GM21447 (cell line): ENCODE results near the gene LZTS2.

Source experiments
- ATAC-seq: cut with Tn5 transposase; IDR thresholded peaks from one replicate; pipeline ENCODE4 v1.9.1; 2021; ENCODE audit not compliant: unreplicated experiment

The LZTS2 gene

DNA sequence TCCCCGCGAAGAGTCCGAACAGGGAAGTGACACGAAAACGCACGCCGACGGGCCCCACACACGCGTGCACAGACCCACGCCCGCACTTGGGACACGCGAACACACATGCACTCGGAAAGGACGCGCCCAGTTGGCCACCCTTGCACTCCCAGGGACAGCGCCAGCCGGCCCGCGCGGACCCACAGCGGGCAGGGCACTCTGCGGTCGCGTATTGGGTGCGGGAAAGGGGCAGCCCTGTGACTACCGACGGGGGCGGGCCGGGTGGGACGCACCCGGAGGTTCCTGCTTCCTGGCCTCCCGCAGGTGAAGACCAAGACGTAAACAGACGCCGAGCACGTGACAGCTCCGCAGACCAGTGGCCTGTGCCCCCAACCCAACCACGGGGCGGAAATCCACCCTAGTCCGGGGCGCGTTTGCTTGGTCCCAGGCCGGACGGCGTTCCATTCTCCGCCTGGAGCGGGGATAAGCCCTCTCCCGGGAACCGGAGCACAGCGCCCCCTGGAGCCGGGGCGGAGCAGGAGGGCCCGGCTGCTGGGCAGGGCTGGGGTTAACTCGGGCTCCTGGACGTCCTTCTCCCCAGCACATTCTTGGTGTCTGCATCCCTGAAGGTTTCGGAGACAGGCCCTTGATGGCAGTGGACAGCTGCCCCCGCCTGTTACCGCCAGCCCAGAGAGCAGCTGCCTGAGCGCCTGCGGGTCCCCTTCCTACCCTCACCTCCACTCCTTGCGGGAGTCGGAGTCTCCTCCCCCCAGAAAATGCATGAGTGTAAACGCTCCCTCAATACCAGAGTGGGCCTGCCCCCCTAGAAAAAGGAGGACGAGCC, 2.0 kb upstream of the LZTS2 start:
- peak; percentile 32 for ATAC-seq

DNA sequence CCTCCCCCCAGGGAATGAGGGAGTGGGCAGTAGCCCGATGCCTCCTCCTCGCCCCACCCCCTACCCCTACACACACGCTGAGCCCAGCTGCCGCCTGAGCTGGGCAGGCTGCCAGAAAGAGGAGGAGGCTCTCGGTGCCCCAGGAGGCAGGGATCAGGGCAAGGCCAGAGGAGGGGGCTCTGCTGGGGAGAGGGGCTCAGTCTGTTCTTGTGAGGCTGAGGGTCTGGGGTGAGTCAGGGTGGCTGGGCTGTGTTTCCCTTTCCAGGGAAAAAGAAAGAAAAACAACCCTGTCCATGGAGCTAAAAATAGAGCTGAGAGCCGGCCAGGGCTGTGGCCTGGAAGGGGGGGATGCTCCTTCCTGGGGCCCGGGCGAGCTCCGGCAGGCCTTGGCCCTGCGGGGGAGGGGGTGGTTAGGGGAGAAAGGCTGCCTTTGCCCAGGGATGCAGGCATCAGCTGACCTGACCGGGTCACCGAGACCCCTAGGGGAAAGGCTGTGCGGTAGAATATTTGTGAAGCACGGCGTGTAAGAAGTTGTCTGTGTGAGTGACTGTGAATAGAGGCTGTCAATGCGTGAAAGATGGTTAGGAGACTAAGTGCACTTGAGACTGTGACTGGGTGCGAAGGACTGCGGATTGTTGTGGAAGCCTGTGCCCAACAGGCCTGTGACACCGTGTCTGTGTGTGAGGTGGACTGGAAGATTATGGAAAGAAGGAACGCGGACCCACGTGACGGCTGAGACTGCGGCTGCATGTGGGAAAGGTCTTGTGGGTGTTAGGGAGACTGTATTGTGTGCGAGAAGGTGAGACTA, 1.2 kb upstream of the LZTS2 start:
- ATAC-seq, result peak; percentile 36

DNA sequence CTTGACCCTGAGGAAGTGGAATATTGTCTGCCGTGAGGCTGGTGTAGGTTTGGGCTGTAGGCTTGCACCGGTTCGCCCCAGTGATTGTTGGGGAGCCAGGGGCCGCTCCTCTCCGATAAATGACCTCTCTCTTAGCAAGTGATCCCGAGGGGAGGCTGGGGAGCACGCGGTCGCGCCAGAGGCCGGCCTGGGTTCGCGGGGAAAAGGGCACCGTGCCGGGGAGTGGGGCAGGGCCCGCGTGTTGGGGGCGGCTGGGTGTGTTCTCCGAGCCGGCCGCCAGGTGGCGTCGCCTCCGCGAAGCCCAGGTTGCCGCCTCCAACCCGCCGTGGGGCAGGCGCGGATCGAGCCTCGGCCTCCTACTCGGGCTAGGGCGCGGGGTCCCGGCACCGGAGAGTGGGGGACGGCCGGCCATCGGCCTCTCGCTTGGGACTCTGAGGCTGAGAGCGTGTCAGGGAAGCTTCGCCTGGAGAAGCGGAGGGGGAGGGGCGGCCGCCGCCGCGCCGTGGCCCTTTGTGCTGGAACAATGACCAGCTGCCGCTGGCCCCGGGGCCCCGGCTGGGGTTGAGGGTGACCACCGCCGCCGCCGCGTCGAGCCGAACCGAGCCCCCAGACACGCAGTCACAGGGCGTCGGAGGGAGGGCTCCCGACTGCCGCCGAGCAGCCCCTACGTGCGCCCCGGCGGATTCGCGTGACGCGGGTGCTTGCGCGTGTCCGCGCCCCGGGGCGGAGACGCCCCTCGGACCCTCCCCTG, 442 bp upstream of the LZTS2 start:
- ATAC-seq, result peak; percentile 41

DNA sequence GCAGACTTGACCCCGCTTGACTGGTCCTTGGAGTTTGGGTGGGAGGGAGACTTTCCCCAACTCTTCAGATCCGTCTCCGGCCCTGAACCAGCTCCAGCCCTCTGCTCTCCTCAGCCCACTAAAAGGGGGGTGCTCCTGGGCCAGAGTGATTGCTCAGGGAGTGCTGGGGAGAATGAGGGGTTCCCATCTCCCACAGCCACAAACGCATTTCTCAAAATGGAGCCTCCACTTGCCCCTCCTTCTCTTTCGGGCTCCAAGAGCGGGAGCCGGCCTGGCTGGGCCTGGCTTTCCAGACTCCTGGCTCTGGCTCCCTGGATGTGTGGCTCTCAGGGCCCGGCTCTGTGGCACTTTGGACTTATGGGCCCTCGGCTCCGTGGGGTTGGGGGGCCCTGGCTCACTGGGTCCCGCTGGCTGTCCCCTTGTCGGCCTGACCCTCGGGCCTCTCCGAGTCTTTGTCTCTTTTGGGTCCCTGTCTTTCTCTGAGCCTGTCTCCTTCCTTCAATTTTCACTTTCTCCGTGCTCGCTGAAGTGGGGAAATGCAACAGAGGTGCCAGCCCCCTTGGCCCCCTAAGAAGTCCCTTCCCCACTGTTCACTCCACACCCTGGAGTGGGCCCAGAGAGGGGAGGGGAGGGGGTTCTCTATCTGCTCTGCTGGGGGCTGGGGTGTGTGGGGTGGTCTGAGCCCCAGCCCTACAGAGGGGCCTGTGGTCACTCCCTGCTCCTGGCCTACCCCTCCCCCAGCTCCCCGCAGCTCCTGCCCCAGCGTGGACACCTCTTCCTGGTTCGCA, 713 bp downstream of the LZTS2 start:
- ATAC-seq, result no peak

DNA sequence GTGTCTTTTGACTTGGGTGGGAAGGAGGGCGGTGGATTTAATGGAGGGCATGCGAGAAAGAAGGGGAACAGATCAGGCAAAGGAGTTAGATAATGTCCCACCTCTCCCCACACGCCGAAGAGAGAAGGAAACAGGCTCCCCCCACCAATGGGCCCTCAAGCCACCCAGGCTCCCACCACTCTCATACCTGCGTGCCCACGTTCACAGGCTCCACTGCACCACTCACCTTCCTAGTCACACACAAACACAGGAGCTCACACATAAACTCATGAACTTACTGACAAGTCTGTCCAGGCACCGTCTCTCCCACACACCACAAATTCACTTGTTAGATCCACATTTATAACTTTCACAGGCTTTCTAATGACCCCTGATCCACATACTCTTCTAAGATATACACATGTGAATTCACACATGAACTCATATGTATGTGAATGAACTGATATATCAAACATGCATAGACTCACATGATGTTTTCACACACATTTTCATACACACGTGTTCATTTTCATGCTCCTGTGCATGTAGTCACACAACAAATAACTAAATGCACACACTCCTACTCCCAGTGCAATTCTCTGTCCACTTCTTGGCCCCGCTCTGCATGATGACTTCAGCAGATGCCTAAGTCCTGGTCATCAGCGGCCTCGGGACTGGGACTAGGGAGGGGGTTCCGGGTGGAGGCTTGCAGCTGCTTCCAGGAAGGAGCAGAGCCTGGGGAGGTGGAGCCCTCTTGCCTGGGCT, 1.5 kb downstream of the LZTS2 start:
- no peak for ATAC-seq

DNA sequence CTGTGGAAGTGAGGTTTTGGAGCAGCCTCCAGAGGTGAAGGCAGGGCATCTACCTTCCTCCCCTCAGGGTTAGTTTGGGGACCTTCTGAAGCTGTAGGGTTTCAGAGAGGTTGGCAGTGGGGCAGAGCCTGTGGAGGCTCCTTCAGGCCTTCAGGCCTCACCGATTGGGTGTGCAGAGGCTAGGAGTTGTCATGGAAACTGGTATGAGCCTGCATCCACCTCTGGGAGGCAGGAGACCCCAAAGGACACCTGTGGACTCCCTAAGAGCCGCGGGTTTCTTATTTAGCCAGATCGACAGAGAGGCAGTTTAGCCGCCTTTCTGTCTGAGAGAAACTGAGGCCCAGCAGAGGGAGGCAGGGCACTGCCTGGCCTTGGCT, 2.0 kb downstream of the LZTS2 start:
- no peak for ATAC-seq

DNA sequence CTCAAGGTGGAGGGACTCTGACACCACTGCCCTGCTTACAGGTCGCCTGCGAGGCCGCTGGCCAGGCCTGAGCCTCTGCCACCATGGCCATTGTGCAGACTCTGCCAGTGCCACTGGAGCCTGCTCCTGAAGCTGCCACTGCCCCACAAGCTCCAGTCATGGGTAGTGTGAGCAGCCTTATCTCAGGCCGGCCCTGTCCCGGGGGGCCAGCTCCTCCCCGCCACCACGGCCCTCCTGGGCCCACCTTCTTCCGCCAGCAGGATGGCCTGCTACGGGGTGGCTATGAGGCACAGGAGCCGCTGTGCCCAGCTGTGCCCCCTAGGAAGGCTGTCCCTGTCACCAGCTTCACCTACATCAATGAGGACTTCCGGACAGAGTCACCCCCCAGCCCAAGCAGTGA, 2.8 kb downstream of the LZTS2 start:
- ATAC-seq, result no peak

DNA sequence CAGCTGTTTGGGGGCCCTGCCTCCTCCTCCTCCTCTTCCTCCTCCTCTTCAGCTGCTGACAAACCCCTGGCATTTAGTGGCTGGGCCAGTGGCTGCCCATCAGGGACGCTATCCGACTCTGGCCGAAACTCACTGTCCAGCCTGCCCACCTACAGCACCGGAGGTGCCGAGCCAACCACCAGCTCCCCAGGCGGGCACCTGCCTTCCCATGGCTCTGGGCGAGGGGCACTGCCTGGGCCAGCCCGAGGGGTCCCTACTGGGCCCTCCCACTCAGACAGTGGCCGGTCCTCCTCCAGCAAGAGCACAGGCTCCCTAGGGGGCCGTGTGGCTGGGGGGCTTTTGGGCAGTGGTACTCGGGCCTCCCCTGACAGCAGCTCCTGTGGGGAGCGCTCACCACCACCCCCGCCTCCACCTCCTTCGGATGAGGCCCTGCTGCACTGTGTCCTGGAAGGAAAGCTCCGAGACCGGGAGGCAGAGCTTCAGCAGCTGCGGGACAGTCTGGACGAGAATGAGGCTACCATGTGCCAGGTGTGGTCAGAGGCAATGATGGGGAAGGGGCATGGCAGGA, 4.1 kb downstream of the LZTS2 start:
- ATAC-seq, result no peak

DNA sequence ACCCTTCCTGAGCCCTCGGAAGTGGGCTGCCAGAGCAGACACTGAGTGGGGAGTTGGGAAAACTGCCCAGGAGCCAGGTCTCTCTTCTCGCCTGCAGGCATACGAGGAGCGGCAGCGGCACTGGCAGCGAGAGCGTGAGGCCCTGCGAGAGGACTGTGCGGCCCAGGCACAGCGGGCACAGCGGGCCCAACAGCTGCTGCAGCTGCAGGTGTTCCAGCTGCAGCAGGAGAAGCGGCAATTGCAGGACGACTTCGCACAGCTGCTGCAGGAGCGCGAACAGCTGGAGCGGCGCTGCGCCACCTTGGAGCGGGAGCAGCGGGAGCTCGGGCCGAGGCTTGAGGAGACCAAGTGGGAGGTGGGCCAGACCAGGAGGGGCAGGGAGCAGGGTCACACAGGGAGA, 5.8 kb downstream of the LZTS2 start:
- ATAC-seq, result no peak

DNA sequence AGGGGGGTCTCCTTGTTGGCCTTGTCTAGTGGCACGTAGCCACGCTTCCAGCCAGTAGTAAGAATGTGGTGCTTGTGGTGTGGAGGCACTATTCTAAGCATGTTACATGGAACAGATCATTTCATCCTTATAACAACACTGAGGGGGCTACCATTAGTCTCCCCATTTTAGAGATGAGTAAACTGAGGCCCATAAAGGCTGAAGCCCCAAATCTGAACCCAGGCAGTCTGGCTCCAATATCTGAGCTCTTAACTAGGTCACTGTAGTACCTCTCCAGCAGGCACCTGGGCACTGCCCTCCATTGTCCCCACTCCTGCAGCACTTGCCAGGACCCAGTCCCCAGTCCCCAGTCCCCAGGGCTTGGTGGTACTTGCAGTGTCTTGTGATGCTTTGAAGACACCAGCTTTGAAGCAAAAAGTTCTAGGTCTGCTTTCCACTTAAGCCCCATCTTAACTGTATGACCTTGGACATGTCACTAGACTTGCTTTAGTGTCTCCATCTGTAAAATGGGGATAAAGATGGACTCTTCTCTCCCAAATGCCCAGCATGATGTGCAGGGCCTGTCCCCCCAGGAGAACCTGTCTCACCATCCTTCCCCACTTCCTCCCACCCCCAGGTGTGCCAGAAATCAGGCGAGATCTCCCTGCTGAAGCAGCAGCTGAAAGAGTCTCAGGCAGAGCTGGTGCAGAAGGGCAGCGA, 6.4 kb downstream of the LZTS2 start:
- no peak for ATAC-seq

DNA sequence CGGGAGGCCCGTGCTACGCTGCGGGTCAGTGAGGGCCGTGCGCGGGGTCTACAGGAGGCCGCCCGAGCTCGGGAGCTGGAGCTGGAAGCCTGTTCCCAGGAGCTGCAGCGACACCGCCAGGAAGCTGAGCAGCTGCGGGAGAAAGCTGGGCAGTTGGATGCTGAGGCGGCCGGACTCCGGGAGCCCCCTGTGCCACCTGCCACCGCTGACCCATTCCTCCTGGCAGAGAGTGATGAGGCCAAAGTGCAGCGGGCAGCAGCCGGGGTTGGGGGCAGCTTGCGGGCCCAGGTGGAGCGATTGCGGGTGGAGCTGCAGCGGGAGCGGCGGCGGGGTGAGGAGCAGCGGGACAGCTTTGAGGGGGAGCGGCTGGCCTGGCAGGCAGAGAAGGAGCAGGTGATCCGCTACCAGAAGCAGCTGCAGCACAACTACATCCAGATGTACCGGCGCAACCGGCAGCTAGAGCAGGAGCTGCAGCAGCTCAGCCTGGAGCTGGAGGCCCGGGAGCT, 7.0 kb downstream of the LZTS2 start:
- no peak for ATAC-seq

DNA sequence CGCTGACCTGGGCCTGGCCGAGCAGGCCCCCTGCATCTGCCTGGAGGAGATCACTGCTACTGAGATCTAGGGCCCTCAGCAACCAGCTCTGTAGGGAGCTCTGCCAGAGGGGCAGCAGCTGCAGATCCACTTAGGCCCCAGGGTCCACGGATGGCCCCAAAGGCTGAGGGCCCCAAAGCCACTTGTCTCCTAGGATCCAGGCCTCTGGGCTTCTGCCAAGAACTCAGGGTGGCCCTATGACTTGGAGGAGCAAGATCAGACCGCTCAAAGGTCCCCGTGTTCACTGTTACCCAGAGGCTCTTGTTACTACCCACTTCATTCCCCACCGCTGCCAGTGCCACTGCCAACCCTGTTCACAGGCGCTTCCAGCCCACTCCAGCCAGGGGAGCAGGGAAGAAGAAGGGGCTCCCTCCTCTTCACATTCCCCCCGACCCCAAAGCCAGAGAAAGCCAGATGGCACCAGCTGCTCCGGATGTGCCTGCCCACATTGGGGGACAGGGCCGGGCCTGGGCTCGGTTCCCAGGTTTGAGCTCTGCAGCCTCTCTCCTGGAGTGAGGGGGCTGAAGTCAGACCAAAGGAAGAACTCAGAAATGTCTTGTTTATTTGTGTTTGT, 7.6 kb downstream of the LZTS2 start:
- ATAC-seq, result no peak

DNA sequence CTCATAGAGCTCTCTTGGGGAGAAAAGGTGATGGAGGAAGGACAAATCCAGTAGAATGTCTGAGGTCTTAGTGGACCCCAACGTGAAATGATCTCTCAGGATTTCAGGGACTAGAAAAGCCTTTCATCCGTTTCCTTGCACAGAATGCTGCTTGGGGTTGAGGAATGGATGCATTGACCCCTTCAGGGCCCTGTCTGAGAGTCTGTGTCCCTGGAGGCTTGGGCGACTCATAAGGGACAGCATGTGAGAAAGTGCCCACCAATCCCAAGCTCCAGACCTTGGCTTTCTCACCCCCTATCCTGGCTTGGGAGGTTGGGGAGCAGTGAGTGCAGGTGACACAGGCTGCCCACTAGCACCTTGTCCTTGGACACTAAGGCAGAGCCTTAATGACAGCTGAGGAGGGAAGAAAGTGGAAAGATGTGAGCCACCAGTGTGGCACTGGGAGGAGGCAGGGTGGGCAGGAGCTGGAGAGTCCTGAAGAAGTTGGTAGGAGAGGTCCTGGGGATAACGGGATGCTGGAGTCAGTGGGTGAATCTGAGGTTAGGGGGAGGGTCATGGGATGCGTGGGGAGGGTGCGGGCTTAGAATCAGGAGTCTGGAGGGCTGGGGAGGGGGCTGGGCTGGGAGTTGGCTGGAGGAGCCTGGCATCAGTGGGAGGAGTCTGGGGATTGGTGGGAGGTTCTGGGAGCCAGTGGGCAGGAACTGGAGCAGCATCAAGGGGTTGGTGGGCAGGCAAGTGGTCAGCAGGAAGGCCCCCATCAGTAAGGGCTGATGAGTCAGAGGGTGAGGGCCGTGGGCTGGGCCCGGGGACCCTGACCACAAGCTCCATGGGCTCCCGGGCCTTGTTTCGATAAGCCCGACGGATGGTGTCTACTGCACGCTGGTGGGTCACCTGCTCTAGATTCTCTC, 8.6 kb downstream of the LZTS2 start:
- no peak for ATAC-seq

DNA sequence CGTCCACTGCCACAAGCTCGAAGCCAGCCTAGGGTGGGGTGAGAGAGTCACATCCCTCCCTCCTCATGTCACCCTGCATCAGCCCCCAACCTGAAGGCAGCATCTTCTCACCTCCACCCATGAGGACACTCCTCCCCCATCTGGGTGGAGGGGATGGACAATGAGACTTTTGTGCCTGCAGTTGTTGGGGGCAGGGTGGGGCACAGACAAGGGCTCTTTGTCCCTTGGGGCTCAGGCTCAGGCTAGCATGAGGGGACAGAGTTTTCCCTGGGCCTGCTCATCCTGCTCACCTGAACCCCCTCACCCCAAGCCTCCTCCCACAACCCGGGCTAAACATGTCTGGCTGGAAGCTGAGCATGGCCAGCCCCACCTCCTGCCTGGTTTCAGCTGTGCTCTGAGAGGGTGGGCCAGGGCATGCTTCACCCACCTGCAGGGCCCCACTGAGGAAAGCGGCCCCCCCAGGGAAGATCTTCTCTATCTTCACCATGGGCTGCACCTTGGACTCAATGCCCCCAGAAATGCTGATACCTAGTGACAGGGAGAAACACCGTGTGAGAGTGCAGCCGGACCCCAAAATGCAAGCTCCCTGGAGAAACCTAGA, 9.3 kb downstream of the LZTS2 start:
- ATAC-seq, result no peak

DNA sequence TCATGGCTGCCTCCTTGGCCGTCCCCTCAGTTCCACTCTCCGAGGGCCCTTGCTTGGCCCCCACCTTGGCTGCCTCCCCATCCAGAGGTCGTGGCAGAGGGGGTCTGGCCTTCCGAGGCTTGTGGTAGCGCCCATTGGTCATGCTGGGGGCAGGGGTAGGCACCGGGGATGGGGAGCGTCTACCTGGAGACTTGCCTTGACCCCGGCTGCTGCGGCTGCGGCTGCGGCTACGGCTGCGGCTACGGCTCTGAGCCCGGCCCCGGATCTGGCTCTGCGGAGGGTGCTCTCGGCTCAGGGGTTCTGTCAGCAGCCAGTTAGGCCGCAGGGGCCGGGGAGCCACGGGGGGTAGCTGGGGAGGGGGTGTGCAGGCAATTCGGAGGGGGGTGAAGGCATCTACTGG, 10.7 kb downstream of the LZTS2 start:
- ATAC-seq, result no peak

DNA sequence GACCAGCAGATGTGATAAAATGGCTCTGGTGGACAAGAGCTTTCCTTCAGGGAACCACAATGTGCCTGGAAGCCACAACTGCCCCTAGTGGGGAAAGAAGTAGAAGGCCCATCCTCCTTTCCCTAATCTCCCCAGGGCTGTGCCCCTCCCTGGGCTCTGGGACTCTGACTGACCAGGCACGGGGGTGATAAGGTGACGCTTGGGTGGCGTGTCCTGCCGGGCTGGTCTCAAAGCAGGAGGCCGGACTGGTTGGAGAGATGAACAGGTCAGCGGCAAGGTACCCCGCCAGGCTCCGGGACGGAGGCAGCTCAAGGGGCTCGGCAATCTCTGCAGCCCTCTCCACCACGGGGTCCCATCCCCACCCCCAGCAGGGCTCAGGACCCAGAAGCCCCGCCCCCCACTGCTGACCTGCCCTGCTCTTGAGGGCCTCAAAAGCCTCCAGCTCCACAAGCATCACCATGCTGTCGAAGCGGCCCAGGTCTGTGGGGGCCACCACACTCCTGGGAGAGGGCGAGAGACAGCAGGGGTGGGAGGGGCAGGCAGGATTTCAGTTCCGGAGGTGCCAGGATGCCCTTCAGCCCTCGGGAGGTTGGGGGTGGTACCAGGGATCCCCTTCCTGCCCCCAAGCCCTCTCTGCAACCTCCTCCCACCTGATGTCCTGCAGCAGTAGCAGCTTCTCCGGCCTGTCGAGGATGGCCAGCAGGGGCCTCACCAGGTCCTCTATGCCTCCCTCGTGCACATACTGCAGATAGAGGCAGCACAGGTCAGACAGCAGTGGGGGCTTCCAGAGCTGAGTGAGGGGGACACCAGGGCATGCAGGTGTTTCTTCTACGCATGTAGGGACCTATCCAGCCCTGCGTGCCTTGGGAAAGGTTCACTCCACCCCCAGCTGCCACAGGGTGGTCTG, 12.2 kb downstream of the LZTS2 start:
- no peak for ATAC-seq
